SK-N-DZ (cell line): ENCODE measurements around the gene ADCK2.
"Not testable (repeated sequence)": the region's sequence is repeated elsewhere in the genome, so short reads cannot be mapped to it uniquely, and the experiment has no call there.

ENCODE experiments used
- DNase-seq: peaks from one replicate; pipeline ENCODE4 v3.0.0-alpha.2; 2015; ENCODE audit warnings: low spot score

Gene ADCK2

DNA sequence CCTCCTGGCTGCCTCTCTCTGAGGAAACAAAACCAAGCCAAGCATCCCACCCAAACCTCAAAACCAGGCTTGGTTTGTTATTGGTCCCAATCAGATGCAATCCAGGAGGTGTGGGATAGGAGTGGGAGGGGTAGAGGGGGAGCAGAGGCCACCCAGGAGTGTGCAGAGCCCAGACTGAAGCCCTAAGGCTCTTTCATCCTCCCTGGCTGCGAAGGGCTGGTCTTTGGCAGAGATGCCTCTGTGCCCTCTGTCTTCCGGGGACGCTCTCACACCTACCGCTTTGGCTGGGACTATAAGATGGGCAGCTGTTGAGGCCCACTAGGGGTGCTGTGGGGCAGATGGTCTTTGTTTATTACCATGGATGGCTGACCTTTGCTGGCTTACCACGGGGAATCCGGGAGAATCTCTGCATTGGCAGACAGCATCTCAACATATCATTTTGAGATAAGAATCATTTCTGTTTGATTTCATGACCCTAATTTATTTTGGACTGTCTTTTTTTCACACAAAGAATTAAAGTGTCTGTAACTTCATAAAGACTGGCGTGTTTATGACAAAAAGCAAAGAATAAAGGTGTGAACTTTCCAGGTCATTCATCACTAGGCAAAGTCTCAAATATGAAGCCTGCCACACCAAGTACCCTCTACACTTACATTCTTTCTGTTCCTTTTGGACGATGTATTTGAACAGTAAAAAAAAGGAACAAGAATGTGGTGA is 25.7 kb upstream of the ADCK2 start:
- peak; percentile 87 for DNase-seq

DNA sequence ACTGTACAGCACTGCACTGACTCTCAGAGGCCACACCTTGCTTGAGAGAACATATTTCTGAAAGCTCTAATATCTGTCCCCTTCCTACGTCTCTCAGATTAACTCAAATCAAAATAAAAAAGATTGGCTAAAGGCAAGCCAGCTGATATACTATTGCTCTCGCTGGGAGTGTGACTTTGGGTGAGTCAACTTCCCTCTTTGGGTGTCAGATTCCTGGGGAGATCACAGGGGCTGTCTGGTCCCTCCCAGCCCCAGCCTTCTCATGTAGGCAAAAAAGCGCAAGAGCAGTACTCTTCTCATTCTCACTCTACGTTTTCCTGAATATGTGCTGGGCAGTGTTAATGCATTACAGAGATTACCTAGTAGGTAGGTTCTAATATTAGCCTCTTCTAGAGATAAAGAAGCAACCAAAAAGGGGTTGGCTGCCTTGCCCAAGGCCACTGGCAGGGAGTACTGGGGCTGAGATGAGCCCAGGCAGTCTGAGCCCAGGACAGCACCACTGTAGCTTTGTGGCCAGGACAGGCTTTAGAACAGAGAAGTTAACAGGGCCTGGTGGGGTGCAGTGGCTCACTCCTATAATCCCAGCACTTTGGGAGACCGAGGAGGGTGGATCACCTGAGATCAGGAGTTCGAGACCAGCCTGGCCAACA is 23.1 kb upstream of the ADCK2 start:
- no peak for DNase-seq

DNA sequence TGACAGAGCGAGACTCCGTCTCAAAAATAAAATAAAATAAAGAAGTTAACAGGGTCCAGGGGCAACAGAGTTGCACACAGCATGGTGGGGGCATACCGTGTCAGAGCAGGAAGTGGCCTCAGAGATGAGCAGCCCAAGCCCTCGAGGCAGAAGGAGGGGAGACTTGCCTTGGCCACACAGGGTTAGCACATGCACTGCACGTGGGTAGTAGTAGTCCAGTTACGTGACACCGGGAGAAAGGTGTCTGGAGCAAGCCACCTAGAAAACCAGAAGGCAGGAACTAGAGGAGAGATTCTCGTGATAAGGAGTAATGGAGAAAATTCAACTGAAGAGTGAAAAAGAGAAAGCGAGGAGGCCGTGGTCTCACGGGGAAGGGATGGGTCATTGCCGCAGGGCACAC is 22.4 kb upstream of the ADCK2 start:
- DNase-seq, result no peak

DNA sequence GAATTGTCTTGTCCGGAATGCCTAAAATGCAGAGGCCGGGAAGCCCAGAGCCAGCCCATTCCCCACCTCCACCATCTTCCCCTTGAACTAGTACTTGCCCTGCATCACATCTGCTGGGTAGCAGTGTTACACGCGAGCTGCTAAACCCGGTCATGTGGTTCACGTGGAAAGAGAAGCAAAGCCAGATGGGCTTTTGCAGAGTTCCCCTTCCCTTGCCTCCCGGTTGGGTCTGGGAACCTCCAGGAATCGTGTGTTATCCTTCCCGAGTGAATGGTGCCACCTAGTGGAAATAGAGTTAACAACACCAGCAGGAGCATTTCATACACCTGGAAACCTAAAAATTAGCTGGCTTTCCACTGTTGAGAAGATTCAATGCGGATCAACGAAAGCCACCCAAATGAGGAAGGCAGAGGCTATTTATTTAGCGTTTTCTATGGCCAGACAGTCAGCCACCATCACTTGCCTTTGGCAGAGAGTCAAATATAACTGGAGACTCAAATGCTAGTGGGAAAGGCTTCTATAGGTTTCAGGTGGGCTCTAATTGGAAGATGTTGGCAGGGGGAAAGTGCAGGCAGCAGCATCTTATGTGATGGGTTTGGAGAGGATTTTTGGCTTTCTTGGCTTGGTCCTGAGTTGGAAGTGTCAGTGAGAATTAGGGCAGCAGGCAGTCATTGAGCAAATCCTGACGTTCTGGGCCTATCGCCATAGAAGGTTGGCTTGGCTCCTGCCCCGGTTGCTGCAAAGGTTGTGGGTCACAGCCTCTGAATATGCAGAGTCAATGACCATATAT is 19.2 kb upstream of the ADCK2 start:
- DNase-seq, result peak; percentile 87

DNA sequence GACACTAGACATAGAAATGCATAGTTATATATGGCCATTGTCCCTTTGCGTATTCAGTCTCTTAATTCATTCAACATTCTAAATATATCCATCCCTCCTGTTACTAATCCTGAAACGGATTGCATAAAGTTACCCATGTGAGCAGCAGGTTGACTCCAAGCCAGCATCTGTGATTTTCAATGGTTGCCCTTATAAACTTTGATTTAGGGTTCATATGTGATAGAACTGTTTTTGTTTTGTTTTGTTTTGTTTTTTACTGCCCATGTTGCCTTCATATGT is 18.7 kb upstream of the ADCK2 start:
- DNase-seq, result no peak

DNA sequence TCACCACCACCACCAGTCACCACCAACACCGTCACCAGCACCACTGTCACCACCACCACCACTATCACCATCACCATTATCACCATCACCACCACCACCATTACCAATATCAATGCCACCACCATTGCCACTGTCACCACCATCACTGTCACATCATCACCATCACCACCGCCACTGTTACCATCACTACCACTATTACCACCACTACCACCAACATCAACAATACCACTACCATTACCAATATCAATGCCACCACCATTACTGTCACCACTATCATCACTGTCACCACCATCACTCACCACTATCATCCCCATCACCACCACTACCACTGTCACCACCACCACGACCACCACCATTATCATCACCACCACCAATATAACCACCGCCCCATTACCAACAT is 18.1 kb upstream of the ADCK2 start:
- no peak for DNase-seq

DNA sequence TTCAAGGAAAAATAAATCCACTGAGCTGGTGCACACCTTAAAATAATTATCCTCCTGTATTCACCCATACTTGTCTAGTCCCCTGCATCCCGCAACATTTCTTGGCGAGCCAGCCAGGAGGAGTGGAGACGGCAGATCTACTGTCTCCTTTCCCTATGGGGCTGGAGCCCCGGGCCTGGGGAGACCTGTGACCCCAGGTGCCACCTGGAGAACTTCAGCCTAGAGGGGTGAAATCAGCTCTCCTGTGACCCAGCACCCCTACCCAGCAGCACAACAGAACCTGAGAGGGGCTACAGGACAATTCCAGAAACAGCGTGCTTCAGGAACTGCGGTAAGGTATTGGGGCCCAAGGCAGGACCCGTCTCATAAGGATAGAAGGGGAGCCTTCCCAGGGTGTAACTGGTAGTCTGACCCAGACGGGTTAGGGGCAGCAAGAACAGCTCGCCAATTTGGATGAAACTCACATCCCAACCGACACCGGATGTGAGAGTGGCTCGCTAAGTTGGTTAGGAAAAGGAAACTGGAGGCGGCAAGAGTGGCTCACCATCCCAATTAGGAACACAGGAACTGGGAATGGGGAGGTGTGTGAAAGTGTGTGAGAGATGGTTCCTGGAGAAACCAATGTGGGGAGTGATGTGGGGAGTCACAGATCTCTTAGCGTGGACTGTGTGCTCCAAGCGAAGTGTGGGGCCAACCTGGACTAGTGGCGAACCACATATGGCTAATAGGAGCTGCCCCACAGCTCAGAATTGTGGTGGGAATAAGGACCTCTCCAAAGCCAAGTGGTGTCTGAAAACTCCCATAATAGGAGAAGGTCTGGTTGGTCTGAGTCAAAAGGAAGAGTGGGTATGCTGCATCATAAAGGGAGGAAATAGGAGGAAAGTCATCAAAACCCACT is 17.0 kb upstream of the ADCK2 start:
- DNase-seq, result no peak

DNA sequence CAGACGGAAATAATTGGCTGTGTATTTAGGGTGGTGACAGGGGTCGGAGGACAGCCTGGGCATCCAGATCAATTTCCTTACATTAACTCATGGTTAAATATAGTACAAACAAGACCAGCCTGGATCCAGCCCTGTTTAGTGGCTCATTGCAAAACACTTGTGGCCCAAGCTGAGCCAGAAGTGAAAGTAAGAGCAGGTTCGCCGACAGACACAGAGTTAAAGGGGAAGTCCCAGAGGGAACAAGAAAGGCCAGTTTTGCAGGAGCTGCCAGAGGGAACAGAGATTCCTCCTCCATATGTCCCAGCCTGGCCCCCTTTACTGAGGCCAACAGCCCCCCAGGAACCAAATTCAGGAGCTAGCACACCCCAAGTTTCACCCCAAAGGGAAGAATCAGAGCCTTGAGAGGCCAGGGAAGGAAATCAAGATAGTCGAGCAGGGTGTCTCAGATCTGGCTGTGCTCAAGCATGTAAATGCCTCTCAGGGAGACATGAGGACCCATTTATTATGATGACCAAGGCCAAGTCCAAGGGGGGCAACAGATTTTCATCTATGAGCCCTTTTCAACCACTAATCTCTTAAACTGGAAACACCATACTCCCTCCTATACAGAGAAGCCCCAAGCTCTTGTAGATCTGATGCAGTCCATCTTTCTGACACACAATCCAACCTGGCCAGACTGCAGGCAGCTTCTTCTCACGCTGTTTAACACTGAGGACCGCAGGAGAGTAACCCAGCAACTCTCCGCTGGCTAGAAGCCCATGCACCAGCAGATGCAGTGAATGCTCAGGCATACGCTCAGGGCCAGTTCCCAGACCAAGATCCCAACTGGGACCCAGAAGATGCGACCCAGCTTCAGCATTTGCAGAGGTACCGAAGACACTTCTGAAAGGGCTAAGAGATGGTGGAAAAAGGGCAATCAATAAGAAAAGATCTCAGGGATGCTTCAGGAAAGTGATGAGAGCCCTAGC is 15.9 kb upstream of the ADCK2 start:
- DNase-seq, result no peak

DNA sequence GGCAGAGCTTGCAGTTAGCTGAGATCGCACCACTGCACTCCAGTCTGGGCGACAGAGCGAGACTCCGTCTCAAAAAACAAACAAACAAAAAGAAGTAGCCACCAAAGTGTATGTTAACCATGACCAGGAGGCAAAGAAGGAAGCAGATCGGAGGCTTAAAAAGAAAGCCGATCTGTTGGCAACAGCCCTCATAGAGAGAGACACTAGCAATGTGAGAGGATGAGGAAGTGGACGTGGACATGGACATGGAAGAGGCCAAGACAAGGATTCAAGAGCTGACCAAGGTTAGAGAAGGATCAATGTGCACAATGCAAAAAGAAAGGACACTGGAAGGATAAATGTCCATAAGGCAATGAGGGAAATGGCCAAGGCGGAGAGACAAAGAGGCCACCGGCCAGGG is 14.9 kb upstream of the ADCK2 start:
- DNase-seq, result no peak

DNA sequence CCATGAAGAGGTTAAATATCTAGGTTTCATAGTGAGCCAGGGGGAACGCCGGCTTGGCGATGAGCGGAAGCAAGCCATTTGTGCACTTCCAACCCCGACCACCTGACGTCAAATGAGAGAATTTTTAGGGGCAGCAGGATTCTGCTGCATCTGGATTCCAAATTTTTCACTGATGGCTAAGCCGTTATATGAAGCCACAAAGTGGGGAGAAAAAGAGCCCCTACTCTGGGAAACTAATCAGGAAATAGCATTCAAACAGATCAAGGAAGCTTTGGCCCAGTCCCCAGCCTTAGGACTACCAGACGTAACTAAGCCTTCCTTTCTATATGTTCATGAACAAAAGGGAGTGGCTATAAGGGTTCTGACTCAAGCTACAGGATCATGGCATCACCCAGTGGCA is 12.9 kb upstream of the ADCK2 start:
- DNase-seq, result no peak

DNA sequence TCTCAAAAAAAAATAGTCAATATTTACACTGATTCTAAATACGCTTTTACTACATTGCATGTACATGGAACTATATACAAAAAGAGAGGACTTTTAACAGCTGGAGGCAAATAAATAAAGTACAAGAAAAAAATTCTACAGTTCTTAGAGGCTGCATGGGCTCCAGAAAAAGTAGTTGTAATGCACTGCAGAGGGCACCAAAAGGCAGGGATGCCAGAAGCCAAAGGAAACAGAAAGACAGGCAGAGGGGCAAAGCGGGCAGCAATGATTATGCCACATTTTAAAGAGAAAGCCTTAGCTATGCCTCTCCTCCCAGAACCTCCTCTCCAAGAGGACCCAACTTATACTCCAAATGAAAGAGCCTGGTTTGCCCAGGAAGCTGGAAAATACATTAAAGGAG is 11.6 kb upstream of the ADCK2 start:
- DNase-seq, result no peak

DNA sequence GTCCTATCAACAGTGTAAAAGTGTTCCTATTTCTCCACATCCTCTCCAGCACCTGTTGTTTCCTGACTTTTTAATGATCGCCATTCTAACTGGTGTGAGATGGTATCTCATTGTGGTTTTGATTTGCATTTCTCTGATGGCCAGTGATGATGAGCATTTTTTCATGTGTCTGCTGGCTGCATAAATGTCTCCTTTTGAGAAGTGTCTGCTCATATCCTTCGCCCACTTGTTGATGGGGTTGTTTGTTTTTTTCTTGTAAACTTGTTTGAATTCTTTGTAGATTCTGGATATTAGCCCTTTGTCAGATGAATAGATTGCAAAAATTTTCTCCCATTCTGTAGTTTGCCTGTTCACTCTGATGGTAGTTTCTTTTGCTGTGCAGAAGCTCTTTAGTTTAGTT is 9.8 kb upstream of the ADCK2 start:
- DNase-seq, result not testable (repeated sequence)

DNA sequence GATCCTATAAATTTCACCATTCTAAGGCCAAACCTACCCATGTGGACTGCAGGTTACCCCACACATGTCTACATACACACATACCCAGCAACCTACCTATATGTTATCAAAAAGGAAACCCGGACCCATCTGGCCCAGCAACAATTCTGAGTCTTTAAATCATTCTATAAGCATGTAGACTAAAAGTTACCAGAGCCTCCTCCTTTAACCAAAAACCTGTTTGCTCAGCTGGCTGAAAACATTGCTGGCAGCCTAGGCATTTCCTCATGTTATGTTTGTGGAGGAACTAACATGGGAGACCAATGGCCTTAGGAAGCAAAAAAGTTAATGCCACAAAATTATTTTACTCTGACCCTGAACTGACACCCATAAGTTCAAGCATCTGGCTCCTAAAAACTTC is 5.3 kb upstream of the ADCK2 start:
- DNase-seq, result no peak

DNA sequence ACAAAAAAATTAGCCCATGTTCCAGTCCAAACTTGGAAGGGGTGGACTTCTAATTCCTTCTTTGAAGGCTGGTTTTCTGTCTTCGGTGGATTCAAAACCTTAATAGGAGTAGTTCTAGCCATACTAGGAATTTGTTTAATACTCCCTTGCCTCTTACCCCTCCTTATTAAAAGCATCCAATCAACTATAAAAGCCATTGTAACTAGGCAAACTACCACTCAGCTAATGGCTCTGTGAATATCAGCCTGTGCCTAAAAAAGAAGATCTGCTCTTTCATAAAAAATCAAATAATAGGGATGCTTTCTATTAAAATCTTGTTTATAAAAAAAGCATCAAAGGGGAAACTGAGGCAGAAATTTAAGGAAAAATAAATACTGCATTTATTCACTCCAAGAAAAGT is 4.1 kb upstream of the ADCK2 start:
- no peak for DNase-seq

DNA sequence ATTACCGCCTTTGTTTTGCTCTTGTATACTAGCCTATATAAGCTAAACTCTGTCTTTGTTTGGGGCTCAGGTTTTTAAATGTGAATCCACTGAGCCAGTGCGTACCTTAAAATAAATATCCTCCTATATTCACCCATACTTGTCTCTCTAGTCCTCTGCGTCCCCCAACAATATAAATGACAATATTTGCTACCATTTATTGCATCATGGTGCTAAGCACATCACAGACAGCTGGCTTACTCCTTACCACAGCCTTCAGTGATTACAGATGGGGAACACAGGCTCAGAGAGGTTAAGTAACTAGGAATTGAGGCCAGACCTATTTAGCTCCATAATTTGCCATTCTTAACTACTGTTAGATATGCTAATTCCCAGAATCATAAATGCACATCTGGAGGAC is 3.4 kb upstream of the ADCK2 start:
- no peak for DNase-seq

DNA sequence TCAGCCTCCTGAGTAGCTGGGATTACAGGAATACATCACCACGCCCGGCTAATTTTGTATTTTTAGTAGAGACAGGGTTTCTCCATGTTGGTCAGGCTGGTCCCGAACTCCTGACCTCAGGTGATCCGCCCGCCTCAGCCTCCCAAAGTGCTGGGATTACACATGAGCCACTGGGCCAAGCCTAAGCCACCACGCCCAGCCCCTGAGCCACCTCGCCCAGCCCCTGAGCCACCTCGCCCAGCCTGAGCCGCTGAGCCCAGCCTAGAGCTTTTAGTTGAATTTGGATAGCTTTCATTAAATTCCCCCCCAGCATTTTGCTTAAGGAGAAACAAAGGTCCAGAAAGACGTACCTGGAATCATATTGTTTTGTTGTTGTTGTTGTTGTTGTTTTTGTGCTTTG is 2.9 kb upstream of the ADCK2 start:
- not testable (repeated sequence) for DNase-seq

DNA sequence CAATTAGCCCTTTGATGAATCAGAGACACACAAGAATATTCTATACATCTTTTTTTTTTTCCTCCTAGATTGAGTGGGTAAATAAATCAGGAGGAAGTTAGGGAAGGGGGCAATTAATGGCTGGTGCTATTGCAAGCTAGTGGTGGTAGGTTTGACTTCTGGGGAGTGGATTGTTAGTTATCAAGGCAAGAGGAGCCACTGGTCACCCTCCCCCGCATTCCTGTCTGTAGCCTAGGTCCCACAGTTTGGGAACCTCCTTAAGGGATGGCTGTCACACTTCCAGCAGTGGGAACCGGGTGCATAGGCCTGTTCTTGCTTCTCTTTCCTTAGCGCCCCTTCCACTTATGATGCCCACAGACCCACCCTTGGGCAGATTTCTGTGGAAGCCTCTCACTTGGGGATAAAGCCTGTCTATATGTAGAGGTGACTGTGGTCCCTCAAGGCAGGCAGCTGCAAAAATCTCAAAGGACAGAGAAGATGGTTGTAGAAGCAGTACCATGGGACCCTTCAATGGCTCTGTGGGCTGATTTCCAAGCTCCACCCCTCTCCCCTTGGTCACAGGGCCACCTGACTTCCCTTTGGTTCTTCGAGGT is 2.3 kb upstream of the ADCK2 start:
- no peak for DNase-seq

DNA sequence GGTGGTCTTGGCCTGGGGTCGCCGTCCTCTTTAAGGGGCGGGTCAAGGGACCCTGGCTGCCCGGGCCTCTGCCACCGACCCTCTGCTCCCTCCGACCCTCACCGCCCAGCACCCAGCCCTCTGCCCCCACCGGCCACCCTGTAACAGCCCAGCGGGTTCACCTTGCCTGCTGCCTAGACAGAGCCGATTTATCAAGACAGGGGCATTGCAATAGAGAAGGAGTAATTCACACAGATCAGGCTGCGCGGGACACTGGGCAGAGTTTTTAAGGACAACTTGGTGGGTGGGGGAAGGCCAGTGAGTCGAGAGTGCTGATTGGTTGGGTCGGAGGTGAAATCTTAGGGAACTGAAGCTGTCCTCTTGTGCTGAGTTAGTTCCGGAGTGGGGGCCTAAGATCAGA is 779 bp upstream of the ADCK2 start:
- no peak for DNase-seq

DNA sequence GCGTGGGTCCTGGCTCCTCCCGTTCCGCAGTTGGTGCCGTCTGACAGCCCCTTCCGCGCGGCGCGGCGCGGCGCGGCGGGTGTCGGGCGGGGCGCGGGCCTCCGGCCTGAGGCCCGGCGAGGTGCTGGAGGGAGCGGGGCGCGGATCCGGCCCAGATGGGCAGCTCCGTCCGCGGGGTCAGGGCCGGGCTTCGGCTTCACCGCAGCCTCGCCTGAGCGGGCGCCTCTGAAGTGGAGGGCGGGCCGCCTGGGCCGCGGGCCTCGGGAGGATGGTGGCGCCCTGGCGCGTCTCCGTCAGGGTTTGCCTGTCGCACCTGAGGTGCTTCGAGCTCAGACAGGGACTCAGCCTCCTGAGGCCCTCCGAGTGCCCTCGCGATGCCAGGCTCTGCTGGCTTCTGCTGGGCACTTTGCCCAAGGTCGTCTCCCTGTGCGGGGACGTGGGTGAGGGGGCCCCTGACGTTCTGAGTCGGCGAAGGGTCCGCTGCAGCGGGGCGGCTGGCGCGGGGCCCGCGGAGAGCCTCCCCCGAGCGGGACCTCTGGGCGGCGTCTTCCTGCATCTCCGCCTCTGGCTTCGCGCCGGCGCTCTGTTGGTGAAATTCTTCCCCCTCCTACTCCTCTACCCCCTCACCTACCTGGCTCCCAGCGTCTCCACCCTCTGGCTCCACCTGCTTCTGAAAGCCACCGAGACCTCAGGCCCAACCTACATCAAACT is 473 bp downstream of the ADCK2 start:
- no peak for DNase-seq

DNA sequence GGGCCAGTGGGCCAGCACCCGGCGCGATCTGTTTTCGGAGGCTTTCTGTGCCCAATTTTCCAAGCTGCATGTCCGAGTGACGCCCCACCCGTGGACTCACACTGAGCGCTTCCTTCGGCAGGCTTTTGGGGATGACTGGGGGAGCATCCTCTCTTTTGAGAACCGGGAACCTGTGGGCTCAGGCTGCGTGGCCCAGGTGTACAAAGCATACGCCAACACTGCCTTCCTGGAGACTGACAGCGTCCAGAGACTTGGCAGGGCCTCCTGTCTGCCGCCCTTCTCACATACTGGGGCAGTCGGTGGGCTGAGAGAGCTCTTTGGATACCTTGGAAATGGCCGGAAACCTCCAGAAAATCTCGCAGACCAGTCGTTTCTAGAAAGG is 1.0 kb downstream of the ADCK2 start:
- DNase-seq, result no peak
